Progenitor cell of endocrine pancreas (in vitro differentiated cells): ENCODE data around the gene TARS1. TPM values are rescaled to one million over a fixed set of nuclear protein-coding genes. Genes with fewer than 3 reads are reported as not detected.
"Not testable (repeated sequence)": the region's sequence is repeated elsewhere in the genome, so short reads cannot be mapped to it uniquely, and the experiment has no call there.

Source experiments
- DNase-seq: peaks from one replicate; pipeline ENCODE4 v3.0.0; 2021; ENCODE audit warnings: low spot score; ENCODE audit not compliant: unreplicated experiment
- H3K27ac Mint-ChIP-seq: 2 replicates; pipeline ENCODE4 v1.8.0; 2021; ENCODE audit warnings: mild to moderate bottlenecking, moderate library complexity, mixed read lengths
- H3K27me3 Mint-ChIP-seq: 2 replicates; pipeline ENCODE4 v1.8.0; 2021; ENCODE audit warnings: mixed read lengths
- H3K36me3 Mint-ChIP-seq: 2 replicates; pipeline ENCODE4 v1.8.0; 2022; ENCODE audit warnings: mixed read lengths; ENCODE audit not compliant: insufficient read depth
- H3K4me1 Mint-ChIP-seq: 2 replicates; pipeline ENCODE4 v1.8.0; 2021; ENCODE audit warnings: low read depth, mixed read lengths
- H3K4me3 Mint-ChIP-seq: 2 replicates; pipeline ENCODE4 v1.8.0; 2021; ENCODE audit warnings: low read depth, mild to moderate bottlenecking, moderate library complexity, mixed read lengths
- H3K9me3 Mint-ChIP-seq: 2 replicates; pipeline ENCODE4 v1.8.0; 2021; ENCODE audit warnings: low read depth, mixed read lengths
- total RNA-seq: library from RNA; stranded (reverse); gene quantifications from 2 replicates; pipeline ENCODE4 v1.2.1, GENCODE V29; 2021
- TF ChIP-seq, protein P1 (sequence below): fragments of 200-600 bp; sonication (generic); IDR thresholded peaks from one replicate; pipeline ENCODE4 v1.5.0; 2021; ENCODE audit warnings: antibody characterized with exemption, mild to moderate bottlenecking; ENCODE audit not compliant: unreplicated experiment

TARS1 gene
- total RNA-seq, 1 donor from 2014 or later, result 168 TPM

DNA sequence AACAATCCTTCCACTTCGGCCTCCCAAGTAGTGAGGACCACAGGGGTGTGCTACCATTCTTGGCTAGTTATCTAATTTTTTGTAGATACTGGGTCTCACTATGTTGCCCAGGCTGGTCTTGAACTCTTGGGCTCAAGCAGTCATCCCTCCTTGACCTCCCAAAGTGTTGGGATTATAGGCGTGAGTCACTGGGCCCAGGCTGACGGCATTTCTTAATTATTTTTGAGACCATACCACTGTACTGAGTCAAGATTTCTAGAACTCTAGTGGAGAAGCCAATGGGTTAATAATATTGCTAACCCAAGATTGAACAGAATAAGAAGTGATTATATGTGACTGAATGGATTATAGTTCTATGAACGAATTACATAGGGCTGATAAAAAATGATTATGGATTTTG lies 66.7 kb downstream of the TARS1 start:
- Mint-ChIP-seq H3K27me3 (no peaks in the 10 kb centered on the region), H3K4me1 (no peaks in the 10 kb centered on the region)
- DNase-seq, result no peak

DNA sequence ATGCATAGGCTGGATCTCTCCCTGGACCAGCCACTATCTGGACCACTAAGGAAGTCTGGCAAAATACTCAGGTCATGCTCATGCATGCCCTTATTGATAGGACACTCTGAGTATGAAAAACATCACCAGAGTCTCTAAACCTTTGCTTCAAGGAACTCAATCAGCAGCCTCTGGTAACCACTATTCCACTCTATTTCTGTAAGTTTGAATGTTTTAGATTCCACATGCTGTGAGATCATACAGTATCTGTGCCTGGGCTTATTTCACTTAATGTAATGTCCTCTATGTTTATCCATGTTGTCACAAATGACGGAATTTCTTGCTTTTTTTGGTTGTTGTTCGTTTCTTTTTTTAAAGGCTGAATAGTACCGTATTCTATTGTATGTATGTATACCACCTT lies 68.3 kb downstream of the TARS1 start:
- Mint-ChIP-seq H3K36me3 (no peaks in the 10 kb centered on the region), H3K27ac (no peak overlapping the region)

More for the DNA sequence above, 66.7 kb downstream of the TARS1 start:
- no peak overlapping the region for H3K4me3 Mint-ChIP-seq
- H3K27ac Mint-ChIP-seq, result no peak overlapping the region
- H3K9me3 Mint-ChIP-seq, result no peaks in the 10 kb centered on the region
- TF ChIP-seq, protein P1, sequence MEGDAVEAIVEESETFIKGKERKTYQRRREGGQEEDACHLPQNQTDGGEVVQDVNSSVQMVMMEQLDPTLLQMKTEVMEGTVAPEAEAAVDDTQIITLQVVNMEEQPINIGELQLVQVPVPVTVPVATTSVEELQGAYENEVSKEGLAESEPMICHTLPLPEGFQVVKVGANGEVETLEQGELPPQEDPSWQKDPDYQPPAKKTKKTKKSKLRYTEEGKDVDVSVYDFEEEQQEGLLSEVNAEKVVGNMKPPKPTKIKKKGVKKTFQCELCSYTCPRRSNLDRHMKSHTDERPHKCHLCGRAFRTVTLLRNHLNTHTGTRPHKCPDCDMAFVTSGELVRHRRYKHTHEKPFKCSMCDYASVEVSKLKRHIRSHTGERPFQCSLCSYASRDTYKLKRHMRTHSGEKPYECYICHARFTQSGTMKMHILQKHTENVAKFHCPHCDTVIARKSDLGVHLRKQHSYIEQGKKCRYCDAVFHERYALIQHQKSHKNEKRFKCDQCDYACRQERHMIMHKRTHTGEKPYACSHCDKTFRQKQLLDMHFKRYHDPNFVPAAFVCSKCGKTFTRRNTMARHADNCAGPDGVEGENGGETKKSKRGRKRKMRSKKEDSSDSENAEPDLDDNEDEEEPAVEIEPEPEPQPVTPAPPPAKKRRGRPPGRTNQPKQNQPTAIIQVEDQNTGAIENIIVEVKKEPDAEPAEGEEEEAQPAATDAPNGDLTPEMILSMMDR, result no peak
- H3K36me3 Mint-ChIP-seq, result no peaks in the 10 kb centered on the region

DNA sequence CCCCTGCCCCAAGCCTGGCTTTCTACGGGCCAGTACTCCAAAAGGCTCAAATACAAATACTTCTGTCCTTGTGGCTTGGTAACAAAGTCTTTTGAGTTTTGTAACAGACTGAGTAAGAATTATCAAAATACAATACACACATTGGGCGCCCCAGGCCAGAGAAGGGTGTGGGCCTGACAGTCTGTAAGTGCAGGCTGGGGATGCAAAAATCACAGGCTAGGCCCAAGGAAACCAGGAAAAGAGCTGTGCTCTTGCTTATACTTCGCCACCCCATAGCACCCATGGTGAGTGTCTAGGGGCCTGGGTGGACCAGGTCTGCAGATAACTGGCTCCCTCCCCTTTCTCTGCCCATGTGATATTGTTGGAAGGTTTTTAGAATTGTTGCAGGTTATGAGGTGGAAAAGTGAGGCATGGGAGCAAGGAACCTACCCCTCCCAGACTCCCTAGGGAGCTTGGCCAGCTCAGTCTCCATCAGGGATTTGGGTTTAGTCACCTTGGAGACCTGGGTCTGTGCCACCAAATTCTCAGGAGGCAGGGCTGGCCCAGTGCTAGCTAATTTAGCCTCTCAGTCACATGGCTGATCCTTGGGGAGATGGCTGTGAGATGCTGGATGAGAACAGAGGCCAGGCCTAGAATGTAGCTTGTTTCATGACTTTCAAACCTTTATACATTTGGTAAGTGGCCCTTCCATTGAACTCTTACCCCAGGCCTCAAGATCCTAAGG lies 72.9 kb downstream of the TARS1 start:
- Mint-ChIP-seq H3K36me3 (no peaks in the 10 kb centered on the region), H3K9me3 (peaks cover 4% of the 10 kb centered on the region), H3K4me1 (no peaks in the 10 kb centered on the region), H3K27ac (no peak overlapping the region), H3K27me3 (no peaks in the 10 kb centered on the region), H3K4me3 (no peak overlapping the region)
- TF ChIP-seq, protein P1, result no peak
- no peak for DNase-seq

More for the DNA sequence above, 68.3 kb downstream of the TARS1 start:
- H3K4me1 Mint-ChIP-seq, result no peaks in the 10 kb centered on the region
- DNase-seq, result no peak
- H3K9me3 Mint-ChIP-seq, result no peaks in the 10 kb centered on the region
- no peaks in the 10 kb centered on the region for H3K27me3 Mint-ChIP-seq
- TF ChIP-seq, protein P1, result no peak
- H3K4me3 Mint-ChIP-seq, result no peak overlapping the region

DNA sequence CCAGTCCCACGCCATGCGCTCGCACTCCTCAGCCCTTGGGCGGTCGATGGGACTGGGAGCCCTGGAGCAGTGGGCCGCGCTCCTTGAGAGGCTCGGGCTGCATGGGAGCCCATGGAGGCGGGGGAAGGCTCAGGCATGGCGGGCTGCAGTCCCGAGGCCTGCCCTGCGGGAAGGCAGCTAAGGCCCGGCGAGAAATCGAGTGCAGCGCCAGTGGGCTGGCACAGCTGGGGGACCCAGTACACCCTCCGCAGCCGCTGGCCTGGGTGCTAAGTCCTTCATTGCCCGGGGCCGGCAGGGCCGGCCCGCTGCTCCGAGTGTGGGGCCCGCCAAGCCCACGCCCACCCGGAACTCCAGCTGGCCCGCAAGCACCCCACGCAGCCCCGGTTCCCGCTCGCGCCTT lies 74.6 kb downstream of the TARS1 start:
- not testable (repeated sequence) for H3K36me3 Mint-ChIP-seq, H3K27ac Mint-ChIP-seq, H3K9me3 Mint-ChIP-seq, DNase-seq, H3K4me3 Mint-ChIP-seq, H3K27me3 Mint-ChIP-seq, H3K4me1 Mint-ChIP-seq

DNA sequence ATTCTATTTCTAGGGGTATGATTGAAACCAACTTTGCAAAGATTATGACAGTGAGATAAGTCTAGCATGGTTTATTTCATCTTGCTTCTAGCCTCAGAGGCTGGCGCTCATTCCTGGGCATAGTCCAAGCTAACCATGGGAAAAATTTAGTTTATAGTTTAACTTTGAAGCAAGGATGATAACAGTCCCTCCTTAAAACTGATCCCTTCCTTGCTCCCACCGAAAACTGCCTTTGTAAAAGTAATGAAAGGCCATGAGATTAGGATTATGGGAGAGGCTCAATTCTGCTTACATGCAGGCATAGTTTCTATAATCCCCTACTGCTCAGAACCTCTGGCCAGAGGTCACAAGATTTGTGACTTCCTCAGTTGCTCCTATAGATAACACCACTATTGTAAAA lies 75.7 kb downstream of the TARS1 start:
- no peak for DNase-seq
- H3K27ac Mint-ChIP-seq, result no peak overlapping the region

More for the DNA sequence above, 75.7 kb downstream of the TARS1 start:
- Mint-ChIP-seq H3K27me3 (no peaks in the 10 kb centered on the region), H3K9me3 (peaks cover 10% of the 10 kb centered on the region), H3K36me3 (no peaks in the 10 kb centered on the region), H3K4me3 (no peak overlapping the region), H3K4me1 (no peaks in the 10 kb centered on the region)
- TF ChIP-seq, protein P1, result no peak
